HT1080 (cell line): ENCODE results near the gene PFAS. TPM values are rescaled to one million over a fixed set of nuclear protein-coding genes. Genes with fewer than 3 reads are reported as not detected.
"Not testable (repeated sequence)": the region's sequence is repeated elsewhere in the genome, so short reads cannot be mapped to it uniquely, and the experiment has no call there.

Source experiments
- DNase-seq: peaks from one replicate; pipeline ENCODE4 v3.0.0-alpha.2; 2015; ENCODE audit warnings: low read depth
- total RNA-seq: library from RNA; depleted of rRNA; stranded (reverse); fragments of >200 nt; shearing (Covaris generic); gene quantifications from 2 replicates; pipeline ENCODE4 v1.2.3, GENCODE V29; 2014

PFAS gene
- total RNA-seq, 1 experiment from 2014 or later, result 55.4 TPM

DNA sequence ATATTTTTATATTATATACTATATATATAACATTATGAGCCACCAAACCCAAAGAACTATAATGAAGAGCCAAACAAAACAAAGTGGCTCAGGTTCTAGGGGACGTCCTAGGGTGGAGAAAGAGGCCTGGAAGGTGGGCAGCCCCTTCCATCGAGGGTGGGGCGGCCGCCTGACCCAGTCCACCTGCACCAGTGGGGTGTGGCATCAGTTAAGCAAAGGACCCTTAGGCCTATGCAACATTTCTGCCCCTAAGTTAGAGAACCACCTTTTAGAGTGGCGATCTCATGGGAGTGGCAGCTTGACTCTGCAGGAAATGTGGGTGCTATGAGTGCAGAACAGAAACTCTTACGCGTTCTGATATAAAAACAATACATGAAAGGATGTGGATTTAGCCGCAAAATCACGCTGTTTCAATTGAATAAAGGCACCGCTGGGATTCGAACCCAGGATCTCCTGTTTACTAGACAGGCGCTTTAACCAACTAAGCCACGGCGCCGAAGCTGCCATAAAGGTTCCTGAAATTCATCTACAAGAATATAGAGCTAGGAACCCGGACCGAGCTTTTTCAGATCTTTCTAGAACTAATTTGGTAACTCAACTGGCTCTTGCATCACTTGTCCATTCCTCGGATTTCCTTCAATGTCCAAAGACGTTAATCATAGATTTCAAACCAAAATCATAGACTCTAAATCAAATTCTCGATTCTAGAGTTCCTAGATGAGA, 23.1 kb upstream of the PFAS start:
- DNase-seq, result peak; percentile 86

DNA sequence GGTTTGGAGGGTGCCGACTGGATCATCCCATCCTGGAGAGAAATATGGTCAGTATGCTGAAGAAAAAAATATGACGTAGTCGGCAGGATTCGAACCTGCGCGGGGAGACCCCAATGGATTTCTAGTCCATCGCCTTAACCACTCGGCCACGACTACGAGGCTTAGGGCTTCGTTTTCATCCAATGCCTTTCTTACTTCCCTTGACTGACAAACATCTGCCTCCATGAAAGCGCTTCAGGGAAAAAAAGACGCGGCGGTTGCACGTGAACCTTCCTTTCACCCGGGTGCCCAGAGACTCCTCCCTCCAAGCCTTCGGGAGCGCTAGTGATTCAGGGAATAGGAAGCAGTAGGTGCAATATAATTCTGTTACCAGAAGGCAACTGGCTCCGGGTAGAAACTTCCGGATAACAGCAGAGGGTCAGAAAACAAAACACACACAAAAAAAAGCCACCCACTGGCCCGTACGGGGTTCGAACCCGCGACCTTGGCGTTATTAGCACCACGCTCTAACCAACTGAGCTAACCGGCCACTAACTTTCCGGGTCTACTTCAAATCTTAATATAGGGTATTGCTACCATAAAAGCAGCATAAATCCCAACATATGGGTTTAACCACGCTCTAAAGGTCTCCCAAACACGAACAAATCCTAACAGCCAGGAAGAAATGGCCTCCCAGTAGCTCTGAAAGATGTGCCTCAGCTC, 22.4 kb upstream of the PFAS start:
- DNase-seq, result peak; percentile 93

DNA sequence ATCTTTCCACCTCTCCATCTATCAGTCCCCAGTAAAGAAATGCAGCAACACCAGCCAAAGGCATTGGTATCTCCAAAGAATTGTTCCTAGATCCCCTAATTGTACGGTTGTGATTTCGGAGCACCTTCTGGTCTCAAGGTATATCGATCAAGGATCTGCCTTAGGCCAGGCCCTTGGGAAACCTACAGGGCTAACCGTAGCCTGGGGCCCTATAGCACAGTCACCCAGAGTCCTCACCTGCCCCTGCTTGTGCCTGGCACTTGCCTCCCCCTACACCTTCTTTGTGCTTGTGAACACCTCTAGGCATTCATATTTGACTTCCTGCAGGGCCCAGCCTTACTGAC, 21.9 kb upstream of the PFAS start:
- no peak for DNase-seq

DNA sequence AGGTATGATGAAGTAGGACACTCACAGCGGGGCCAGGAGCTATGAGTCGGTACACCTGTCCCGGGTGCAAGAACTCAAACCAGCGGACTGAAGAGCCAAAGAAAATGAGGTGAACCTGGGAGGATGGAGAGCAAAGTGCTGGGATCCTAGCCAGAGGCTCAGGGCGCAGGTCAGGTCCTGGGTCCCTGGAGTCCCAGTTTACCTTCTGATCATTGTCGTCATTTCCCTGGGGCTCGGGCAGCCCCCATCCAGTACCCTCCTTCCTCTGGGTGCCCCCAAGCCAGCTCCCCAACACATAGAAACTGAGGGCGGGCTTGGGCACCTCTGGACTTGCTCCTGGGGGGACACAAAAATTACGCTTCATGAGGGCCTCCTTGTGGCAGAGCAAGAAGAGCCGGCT, 17.4 kb upstream of the PFAS start:
- DNase-seq, result no peak

DNA sequence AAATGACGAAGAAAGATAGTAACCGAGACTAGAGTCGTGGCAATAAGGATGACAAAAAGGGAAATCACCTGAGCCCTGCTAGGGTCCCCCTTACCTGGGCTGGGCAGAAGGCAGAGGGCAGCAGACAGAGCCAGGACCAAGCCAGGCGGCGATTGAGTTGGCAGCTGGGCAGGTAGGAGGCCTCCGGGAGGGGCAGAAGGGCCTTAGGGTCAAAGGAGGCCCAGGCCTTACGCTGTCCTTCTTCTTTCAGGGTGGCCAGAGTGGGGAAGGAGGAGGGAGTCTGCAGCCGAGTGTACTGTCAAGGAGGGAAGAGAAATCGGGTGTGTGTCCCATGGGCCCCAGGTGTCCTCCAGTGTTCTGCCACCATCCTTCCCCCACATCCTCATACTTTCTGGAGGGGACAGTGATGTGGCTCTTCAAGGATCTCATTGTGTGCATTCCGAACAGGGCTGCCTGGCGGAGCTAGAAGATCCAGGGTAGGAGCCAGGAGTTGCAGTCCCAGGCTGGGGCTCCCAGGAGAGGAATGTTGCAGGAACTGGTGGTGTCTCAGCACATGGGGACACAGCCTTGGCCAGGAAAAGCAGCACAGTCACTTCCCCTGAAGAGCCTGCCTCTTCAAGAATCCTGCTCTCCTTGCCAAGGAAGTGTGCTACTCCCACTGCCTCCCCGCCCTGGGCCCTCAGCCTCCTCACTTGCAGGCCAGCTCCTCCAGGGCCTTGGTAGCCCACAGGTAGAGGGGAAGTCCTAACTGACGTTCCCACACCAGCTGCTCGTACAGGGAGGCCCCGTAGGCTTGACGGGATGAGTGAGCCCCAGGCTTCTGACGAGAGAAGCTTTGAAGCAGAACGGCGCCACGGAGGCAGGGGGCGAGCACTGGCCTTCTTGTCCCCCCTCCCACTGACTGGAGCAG, 14.5 kb upstream of the PFAS start:
- no peak for DNase-seq

DNA sequence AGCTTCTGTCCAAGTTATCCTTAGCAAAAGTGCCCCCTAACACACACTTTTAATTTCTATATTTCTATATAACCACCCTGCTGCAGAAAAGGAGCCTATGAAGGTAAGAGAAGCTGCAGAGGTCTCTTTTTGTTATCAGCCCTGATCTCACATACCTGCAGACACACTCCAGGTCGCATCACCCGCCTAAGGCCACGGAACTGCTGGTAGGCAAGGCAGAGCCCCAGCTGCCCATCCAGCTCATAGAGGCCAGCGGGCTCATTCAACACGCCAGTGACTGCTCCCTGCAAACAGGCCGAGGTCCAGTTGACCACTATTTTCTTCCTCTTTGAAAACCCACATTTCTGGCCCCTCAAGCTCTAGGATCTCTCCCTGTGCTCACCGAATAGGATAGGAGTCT, 13.4 kb upstream of the PFAS start:
- no peak for DNase-seq

DNA sequence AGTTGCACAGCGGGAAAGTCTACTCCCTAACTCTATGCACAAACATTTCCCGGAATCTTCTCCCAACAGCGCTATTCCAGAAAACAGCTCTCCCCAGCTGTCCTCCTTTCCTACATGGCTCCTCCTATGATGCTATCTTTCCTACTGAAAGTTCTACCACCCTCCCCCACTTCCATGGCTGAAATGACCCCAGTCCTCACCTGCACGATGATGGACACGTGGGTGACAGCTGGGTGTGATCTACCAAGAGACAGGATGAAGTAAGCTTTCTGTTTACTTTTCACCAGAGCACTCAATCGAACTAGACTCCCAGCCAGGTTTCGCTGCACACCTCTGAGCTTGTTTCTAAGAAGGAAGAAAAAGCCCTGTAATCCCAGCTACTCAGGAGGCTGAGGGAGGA, 11.9 kb upstream of the PFAS start:
- DNase-seq, result no peak

DNA sequence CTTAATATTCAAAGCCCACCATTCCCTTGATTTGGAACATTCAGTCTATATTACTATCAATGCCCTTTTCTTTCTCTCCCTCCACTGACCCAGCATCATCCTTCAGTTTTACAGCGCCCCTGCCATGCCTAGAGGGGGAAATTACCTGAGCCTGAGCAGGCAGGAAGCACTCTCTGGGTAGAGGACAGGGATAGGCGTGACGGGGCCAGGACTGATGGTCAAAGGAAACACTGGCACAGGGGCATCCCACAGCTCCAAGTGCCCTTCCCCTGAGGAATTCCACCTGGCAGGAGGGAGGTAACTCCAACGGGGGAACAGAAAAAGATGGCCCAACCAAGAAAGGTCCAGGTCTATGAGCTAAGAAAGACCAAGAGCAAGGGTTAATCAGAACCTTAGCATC, 11.2 kb upstream of the PFAS start:
- DNase-seq, result no peak

DNA sequence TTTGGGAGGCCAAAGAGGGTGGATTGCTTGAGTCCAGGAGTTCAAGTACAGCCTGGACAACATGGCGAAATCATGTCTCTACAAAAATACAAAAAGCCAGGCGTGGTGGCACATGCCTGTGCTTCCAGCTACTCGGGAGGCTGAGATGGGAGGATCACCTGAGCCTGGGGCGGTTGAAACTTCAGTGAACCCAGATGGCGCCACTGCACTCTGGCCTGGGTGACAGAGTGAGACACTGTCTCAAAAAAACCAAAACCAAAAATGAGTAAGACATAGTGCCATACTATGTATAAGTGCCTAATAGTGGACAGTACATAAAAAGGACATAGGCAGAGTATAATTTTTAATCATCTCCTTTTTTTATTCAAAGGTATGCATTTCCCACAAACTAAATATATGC, 5.3 kb upstream of the PFAS start:
- no peak for DNase-seq

DNA sequence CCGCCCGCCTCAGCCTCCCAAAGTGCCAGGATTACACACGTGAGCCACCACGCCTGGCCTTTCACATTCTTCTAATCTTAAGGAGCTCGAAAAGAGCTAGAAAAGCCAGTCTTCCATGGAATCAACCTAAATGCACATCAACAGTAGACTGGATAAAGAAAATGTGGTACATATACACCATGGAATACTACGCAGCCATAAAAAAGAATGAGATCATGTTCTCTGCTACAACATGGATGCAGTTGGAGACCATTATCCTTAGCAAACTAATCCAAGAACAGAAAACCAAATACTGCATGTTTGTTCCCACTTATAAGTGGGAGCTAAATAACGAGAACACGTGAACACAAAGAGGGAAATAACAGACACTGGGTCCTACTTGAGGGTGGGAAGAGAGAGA, 4.3 kb upstream of the PFAS start:
- DNase-seq, result no peak

DNA sequence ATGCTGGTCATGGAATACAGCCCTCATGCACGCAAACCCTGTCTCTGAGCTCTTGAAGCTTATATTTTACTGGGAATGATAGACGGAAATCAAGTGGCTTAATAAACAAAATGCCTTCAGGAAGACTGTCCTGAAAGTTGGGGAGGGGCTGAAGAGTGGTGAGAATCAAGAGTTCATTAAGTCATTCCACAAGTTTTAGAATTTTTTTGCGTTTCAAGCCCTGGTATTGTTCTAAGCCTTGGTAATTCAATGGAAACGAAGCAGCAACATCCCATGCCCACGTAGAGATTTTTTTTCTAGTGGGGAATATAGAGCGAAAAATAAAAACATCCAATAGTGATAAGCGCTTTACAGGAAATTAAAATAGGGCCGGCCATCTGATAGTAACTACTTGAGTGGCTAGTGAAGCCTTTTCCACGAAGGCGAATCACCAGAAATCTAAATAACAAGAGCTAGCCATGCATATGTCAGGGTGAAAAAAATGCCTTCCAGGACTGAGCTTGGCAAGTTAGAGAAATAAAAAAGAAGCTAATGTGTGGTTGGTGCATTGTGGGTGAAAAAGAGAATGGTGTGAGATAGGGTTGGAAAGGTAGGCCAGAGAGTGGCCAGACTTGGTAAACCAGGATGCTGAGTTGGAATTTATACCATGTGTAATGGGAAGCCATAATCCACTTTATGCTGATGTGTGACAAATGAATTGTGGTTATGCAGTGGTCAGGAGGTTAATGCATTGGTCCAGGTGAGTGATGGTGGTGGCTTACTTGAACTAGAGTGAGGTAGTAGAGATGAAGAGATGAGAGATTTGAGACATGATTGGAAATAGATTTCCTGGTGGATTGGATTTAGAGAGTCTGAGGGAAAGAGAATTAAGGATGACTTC, 772 bp downstream of the PFAS start:
- DNase-seq, result no peak

DNA sequence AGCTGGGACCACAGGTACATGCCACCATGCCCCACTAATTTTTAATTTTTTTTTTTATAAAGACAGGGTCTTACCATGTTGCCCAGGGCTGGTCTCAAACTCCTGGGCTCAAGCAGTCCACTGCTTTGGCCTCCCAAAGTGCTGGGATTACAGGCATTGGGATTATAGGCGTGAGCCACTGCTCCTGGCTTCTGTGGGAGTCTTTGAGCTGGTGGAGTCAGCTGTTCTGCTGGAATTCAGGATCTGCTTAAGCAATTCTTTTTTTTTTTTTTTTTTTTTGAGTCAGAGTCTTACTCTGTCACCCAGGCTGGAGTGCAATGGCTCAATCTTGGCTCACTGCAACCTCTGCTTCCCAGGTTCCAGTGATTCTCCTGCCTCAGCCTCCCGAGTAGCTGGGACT, 2.3 kb downstream of the PFAS start:
- DNase-seq, result not testable (repeated sequence)

DNA sequence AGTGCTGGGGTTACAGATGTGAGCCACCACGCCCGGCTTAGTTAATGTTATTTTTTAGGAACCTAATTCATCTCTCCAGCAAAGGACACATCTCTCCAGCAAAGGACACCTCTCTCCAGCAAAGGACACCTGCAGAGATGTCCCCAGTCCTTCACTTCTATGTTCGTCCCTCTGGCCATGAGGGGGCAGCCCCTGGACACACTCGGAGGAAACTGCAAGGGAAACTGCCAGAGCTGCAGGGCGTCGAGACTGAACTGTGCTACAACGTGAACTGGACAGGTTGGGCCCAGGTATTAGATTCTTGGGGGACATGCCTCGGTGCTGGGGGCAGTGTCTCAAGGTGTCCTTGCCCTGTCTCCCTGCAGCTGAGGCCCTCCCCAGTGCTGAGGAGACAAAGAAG, 4.7 kb downstream of the PFAS start:
- no peak for DNase-seq

DNA sequence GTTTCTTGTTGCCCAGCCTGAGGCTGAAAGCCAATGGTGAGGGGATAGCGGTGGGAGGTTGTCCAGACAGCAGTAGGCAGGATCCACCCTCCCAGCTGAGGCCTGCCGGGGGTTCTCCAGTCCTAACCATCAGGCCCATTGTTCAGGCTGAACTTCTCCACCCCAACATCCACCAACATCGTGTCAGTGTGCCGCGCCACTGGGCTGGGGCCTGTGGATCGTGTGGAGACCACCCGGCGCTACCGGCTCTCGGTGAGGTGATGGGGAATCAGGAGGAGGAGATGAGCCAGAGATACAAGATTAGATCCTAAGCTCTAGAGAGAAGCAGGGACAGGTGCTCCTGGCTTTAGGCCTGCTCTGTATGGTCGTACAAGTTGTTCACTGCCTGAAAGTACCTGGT, 5.8 kb downstream of the PFAS start:
- no peak for DNase-seq

DNA sequence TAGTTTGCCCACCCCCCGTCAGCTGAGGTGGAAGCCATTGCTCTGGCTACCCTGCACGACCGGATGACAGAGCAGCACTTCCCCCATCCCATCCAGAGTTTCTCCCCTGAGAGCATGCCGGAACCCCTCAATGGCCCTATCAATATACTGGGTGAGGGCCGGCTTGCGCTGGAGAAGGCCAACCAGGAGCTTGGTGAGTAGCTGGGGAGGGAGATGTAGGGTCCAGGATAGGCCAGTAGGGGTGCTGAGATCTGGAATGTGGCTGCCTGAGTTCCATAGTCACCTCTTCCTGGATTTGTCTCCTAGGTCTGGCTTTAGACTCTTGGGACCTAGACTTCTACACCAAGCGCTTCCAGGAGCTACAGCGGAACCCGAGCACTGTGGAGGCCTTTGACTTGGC, 6.4 kb downstream of the PFAS start:
- no peak for DNase-seq

DNA sequence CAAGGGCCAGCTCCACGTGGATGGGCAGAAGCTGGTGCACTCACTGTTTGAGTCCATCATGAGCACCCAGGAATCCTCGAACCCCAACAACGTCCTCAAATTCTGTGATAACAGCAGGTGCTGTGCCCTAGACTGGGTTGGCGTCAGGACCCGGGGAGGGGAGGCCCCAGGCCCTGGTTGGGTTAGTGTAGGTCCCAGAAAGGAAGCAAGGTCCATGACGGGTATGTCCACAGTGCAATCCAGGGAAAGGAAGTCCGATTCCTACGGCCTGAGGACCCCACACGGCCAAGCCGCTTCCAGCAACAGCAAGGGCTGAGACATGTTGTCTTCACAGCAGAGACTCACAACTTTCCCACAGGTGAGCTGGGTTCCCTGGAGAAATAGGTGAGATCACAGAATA, 7.2 kb downstream of the PFAS start:
- DNase-seq, result no peak

DNA sequence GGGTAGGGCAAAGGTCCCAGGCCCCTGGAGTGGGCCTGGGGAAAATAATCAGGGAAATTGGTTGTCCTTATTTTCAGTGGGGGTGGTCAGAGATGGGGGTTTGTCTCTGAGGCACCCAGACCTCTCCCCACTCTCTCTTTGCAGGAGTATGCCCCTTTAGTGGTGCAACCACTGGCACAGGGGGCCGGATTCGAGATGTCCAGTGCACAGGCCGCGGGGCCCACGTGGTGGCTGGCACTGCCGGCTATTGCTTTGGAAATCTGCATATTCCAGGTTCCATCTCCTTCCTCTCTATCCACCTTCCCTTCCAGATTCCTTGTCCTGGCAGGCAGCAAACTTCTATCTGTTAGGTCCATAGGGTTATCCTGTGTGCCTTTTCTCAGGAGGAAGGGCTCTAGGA, 7.6 kb downstream of the PFAS start:
- no peak for DNase-seq

DNA sequence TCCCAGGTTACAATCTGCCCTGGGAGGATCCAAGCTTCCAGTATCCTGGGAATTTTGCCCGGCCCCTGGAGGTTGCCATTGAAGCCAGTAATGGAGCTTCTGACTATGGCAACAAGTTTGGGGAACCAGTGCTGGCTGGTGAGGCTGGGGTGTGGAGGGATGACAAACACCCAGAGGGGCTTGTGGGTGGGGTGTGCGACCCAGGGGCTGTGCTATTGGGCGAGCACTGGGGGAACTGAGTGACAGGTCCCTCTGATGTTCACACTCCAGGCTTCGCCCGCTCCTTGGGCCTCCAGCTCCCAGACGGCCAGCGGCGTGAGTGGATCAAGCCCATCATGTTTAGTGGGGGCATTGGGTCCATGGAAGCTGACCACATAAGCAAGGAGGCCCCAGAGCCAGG, 8.7 kb downstream of the PFAS start:
- DNase-seq, result no peak

DNA sequence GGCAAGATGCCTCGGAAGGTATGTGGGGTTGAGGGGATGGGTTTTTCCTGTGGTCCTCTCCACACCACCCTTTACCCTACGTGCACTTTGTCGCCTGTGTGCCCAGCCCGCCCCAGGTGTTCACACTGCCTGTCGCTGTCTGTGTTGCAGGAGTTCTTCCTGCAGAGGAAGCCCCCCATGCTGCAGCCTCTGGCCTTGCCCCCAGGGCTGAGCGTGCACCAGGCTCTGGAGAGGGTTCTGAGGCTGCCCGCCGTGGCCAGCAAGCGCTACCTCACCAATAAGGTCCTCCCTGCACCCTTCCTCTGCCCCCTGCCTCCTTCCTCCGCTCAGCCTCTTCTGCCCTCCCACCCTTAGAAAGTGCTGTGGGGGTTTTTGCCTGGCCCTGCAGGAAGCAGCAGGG, 15.2 kb downstream of the PFAS start:
- DNase-seq, result no peak

DNA sequence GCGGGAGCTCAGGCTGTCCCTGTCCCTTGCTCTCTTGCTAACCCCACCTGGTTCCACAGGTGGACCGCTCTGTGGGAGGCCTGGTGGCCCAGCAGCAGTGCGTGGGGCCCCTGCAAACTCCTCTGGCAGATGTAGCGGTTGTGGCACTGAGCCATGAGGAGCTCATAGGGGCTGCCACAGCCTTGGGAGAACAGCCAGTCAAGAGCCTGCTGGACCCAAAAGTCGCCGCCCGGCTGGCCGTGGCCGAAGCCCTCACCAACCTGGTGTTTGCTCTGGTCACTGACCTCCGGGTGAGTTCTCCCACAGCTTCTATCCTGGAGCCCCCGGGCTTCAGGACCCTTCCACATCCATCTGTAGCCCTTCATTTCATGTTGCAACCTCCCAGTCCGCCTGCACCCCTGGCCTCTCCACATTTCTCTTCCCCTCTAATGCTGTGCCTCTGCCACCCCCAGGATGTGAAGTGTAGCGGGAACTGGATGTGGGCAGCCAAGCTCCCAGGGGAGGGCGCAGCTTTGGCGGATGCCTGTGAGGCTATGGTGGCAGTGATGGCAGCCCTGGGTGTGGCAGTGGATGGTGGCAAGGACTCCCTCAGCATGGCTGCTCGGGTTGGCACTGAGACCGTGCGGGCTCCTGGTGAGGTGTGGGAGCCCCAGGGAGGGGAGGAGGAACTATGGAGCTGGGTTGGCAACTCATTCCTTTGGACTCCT, 15.9 kb downstream of the PFAS start:
- DNase-seq, result no peak
